Activated CD4-positive, alpha-beta T cell treated with anti-CD3 and anti-CD28 coated beads, Interleukin-2, Interleukin-4, amounts not matched to agents 100 ng/mL and 50 ng/mL, durations not matched to agents 16 hours and 8 hours (primary cell): ENCODE data around the gene PLTP.
"Not testable (repeated sequence)": the region's sequence is repeated elsewhere in the genome, so short reads cannot be mapped to it uniquely, and the experiment has no call there.

Experiments
- DNase-seq: peaks from one replicate; pipeline ENCODE4 v3.0.0-alpha.2; 2020; ENCODE audit warnings: low spot score

The PLTP gene

DNA sequence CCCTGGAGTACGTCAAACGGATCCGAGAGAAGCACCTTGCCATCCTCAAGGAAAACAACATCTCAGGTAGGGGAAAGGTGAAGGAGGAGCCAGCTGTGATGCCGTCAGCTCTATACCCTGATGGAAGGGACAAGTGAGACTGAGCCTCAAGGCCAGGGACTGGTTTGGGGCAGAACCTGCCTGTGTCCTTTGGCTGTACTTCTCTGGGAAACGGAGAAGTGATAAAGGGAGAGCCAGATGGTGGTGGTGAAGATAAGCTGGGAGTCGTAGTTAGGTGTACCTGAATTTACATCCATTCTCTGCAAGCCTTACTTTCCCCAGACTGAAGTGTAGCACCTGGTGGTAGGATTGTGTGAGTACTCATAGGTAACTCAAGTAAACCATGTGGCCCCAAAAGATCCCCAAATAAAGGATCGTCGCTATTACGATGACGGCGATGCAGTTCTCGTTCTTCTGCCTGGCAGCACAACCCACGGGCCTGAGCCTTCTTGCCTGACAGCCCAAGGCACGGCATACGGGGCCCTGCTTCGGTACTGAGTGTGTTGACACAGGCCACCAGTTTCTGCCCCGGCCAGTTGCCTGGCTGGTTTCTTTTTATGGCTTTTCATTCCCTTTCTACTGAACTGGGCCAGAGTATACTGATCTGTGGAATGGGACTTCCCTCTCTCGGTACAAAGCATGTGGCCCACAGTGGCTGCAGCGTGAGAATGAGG lies 33.2 kb upstream of the PLTP start:
- DNase-seq = no peak

DNA sequence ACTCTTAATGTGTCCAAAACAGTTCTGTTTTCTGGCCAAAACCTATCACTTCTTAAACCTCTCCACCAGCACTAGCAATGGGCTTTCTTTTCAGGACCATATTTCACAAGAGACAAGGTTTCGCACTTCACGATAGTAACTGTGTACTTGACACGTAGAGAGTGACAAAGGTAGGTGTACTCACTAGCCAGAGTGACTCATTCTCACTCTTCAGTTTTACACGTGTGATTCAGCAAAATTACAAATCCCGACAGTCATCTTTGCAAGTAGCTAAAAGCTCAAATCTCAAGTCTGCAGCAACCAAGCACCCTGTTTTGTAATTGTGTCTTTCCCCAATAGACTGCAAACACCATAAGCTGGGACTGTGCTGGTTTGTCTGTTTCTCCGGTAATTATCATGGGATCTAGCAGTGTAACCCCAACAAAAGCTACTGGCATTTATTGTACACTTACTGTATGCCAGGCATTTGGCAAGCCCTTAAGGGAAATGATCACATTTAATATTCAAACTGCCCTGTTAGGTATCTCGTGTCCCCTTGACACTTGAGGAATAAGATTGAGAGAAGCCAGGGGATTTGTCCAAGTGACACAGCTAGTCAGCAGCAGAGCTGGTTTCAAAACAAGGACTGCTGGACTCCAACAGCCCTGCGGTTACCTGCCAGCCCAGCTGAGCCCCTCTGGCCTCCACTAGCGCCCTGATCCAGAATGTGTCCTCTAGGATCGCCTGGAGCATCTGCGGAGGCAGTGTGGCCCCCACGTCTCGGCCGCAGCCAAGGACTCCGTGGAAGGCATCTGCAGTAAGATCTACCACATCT lies 32.4 kb upstream of the PLTP start:
- peak; percentile 73 for DNase-seq

DNA sequence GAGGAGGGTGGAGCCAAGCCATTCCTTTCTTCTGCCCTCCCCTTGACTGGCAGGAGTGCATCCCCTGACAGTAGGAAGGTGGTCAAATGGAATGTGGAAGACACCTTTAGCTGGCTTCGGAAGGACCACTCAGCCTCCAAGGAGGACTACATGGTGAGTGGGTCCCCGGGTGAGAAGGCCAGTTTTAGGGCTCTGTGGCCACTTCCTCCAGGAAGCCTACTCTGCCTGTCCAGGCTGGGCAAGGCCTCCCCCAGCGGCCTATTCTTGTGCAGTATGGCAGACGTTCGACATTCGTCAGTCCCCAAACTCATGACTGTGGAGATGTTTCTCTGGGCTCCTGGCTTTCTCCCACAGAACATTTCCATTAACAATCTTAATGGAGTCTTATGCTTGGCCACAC lies 31.7 kb upstream of the PLTP start:
- DNase-seq = no peak

DNA sequence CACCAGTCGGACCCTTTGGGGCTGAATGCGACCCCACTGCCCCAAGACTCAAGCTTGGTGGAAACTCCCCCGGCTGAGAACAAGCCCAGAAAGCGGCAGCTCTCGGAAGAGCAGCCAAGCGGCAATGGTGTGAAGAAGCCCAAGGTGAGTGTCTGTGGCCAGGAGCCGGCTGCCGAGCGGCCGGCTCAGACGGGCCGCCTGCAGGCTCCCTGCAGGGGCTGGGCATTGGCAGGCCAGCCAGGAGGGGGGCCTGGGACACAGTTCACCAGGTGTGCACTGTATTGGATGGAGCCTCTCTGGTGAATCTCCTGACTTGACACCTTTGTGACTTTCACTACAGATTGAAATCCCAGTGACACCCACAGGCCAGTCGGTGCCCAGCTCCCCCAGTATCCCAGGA lies 28.5 kb upstream of the PLTP start:
- DNase-seq = no peak

- no peak for DNase-seq
Measured at GRCh38 chr20:45940053-45940452, 28.1 kb upstream of the PLTP start.

DNA sequence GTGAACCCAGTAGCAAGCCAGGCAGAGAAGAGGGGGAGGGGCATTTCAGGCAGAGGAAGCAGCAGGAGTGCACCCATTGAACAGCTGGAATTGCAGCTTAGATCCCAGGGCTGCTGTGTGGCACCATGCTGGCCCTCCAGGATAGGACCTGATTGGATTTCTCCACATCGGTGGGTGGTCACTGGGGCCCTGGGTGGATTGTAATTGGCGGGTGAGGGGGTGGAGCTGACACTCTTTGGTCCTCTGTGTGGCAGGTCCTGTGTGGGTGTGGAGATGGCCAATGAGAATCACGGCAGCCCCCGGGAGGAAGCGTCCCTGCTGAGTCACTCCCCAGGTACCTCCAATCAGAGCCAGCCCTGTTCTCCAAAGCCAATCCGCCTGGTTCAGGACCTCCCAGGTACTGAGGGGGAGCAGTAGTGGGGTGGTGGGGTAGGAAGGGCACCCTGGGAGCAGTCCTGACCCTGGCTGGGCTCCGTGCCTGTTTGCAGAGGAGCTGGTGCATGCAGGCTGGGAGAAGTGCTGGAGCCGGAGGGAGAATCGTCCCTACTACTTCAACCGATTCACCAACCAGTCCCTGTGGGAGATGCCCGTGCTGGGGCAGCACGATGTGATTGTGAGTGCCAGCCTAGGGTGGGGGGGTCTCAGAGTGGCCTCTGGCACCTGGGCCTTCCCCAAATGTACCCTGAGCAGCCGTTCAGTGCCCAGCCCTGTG lies 26.9 kb upstream of the PLTP start:
- DNase-seq = no peak

DNA sequence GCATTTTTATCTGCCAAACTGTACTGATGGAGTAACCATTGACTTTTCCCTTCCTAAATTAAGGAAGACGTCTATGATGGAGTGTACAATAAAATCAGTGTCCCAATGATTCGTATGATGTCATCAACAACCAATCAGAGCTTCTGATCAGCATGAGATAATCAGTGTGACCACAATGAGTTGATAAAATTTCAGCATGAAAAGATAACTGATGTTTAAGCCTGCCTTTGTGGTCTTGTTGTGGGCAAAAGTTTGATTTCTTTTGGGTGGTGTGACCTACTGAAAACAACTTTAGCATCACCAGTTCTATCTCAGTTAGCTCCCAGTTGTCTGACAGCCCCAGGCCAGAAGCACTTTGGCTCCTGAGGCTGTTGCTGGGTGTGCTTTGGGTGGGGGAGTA lies 25.8 kb upstream of the PLTP start:
- DNase-seq = peak; percentile 29

DNA sequence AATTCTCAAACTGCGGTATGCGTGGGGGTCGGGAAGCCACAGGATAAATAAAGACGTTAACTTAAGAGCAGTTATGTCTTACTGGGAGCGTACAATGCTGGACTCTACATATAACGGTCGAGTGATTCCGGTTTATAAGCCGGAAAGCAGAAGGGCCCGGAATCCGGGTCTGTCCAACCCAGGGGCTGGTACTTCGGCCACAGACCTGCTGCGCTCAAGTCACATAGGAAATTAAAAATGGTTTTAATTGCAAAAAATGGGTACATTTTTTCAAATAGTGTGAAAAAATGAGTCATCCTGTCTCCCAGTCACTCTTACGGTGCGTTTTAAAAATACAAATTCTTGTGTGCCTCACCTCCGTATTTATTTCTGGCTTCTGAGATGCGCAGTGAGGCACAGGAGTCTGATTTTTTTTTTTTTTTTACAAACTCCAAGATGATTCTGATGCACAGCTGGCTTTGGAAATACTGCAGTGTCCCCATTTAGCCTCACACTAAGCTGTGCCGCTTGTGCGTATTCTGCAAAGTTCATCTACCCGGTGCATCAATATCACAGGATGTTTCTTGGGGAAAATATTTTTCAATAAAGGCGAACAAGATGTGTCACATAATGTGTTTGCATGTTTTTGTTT lies 23.6 kb upstream of the PLTP start:
- no peak for DNase-seq

DNA sequence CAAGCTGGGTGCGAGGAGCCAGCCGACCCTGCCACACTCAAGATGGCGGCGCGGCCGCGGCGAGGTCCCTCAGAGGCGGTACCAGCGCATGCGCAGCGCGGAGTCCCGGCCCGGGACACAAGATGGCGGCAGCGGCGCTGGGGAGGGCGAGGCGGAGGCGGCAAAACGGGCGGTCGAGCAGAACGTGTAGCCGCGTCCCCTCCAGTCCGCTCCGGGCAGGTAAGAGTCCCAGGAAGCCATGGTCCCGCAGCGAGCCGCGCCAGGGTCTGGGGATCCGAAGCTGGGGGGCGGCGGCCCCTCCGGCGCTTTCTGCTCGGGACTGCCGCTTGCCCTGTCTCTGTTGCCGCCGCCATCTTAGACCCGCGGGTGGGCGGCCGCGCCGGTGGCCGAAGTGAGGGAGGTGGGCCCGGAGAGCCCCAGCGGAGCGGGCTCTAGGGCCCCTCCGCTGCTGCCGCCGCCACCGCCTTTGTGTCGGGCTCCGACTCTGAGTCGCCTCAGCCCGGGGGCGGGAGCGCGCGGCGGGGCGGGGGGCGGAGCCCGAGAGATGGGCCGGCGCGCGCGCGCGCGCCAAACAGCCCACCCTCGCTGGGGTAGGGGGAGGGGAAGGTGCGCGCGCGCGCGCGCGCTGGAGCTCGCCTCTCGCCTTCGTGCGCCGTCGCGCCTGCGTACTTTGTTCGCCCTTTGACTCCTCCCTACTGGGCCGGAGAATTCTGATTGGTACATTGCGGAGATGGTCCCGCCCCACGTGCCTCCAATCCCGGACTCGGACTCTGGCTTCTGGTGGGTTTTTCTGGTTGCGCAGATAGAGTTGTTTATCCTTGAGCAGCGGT lies 22.8 kb upstream of the PLTP start, which contains the start of gene PCIF1:
Gene PCIF1, plus strand, starts transcription at position 98 of the 830 bp plus-strand sequence. CDS start 4,317 bp downstream, outside the sequence.
- DNase-seq = peak; percentile 98

DNA sequence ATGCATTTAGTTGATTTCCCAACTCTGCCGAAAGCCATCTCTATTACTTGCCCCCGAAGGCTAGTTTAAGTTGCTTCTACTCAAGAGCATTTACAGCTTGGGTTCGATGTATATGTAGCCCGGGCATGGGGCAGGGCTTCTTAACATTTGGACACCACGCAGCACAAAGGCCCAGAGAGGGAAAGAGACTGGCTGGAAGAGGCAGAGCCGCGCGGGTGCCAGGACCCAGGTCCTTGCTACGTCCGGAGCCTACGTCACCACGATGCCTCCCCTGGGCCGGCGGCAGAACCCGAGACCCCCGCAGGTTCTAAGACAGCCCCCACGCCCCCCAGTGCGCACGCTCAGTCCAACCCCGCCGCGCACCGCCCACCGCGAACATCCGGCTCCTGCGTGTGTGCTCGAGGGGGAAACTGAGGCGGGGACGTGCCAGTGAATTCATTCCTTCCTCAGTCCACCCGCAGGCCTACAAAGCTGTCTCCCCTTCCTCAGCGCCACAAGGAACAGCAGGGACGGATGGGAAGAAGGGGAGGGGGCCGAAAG lies 22.2 kb upstream of the PLTP start:
- DNase-seq = peak; percentile 57

DNA sequence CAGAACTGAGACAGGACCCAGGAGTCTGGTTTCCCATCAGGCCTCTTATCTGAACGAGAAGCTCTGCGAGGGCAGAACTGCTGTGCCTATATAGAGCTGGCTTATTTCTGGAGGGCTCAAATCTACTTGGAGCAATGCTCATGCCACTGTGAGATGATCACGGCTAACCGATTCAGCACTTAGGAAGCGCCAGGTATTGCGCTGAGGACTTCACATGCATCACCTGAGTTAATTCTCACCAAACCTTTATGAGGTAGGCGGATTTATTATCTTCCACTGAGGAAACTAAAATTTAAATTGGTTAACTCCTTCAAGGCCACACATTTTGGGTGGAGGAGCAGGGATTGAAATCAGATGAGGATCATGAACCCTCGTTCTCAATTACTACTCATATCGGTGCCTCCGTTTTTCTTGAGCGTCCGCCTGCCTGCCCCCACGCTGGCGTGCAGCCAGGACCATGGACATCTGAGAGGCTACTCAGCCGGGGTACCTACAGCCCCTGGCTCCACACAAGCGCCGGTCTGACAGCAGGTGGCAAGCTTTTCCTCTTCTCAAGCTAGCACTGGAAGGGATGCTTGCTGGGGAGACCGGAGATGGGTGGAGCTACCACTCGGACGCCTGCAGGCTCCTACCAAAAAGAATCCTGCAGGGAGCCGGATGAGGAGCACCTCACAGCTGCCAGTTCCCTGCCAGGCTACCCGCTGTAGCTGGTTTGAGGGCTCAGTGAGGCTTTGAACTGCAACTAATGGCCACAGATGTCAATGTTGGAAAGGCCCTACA lies 21.5 kb upstream of the PLTP start:
- DNase-seq = peak; percentile 80

GRCh38 chr20:45931680-45932079 lies 19.7 kb upstream of the PLTP start:
- DNase-seq = not testable (repeated sequence)

GRCh38 chr20:45927071-45927878 lies 15.3 kb upstream of the PLTP start:
- DNase-seq = no peak

DNA sequence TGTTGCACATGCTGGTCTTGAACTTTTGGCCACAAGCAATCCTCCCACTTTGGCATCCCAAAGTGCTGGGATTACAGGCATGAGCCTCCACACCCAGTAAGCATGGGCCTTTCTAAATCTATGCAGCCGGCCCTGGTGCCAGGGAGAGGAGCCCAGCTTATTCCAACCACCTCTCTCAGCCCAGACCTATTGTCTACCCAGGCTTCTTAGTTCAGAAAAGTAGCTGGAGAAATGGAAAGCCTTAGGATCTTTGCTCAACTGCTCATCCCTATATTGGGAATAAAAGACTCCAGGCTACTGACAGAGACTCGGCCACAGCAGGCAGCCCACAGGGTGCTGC lies 14.7 kb upstream of the PLTP start:
- DNase-seq = no peak

DNA sequence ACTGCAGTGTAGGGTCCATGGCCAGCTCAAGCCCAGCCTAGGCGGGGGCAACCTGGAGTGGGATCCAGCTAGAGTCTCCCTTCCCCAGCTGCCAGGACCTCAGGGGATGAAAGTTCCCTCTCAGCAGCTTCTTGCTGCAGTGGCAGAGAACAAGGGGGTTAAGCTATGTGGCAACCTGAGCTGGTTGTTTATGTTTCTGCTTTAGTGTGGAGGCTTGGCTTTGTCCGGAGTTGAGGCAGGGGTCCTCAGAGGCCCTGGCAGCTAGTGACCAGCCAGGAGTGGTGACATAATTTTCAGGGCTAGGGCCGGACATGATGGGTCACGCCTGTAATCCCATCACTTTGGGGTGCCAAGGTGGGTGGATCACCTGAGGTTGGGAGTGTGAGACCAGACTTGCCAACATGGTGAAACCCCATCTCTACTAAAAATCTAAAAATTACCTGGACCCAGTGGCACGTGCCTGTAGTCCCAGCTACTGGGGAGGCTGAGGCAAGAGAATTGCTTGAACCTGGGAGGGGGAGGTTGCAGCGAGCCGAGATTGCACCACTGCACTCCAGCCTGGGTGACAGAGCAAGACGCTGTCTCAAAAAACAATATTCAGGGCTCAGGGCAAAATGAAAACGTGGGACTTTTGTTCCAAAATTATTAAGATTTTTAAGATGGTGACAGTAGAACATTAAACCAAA lies 14.0 kb upstream of the PLTP start:
- DNase-seq = no peak

GRCh38 chr20:45924391-45925261 lies 12.7 kb upstream of the PLTP start:
- no peak for DNase-seq

- no peak for DNase-seq
Measured at GRCh38 chr20:45921337-45922189, 9.6 kb upstream of the PLTP start.
